GM23338 (cell line): ENCODE results near the gene DNM1L. TPM values are rescaled to one million over a fixed set of nuclear protein-coding genes. Genes with fewer than 3 reads are reported as not detected.

Experiments used
- ATAC-seq: fragments of 200-7000 bp; cut with Tn5 transposase; 3 replicates; pipeline ENCODE4 v1.9.1; 2020
- DNase-seq: peaks from one replicate; pipeline ENCODE4 v3.0.0-alpha.2; 2015; ENCODE audit warnings: low spot score
- H2AFZ ChIP-seq: fragments of 200-600 bp; sonication (generic); 2 replicates; pipeline ENCODE4 v1.8.0; 2016; ENCODE audit warnings: antibody characterized with exemption, mild to moderate bottlenecking, moderate library complexity
- H3F3A ChIP-seq: fragments of 200-600 bp; sonication (generic); replicated peaks from 2 replicates; pipeline ENCODE4 v1.8.0; 2017; ENCODE audit warnings: antibody characterized with exemption, mixed run types, low read depth
- H3K27ac ChIP-seq: fragments of 200-600 bp; sonication (generic); 2 replicates; pipeline ENCODE4 v1.6.1; 2016; ENCODE audit warnings: low read depth
- H3K27me3 ChIP-seq: fragments of 200-600 bp; sonication (generic); 2 replicates; pipeline ENCODE4 v1.8.0; 2016; ENCODE audit warnings: mild to moderate bottlenecking, mixed run types, moderate library complexity; ENCODE audit not compliant: insufficient read depth
- H3K36me3 ChIP-seq: fragments of 200-600 bp; sonication (generic); 2 replicates; pipeline ENCODE4 v1.8.0; 2016; ENCODE audit warnings: mild to moderate bottlenecking; ENCODE audit not compliant: insufficient read depth
- H3K4me1 ChIP-seq: fragments of 200-600 bp; sonication (generic); 2 replicates; pipeline ENCODE4 v1.8.0; 2016; ENCODE audit warnings: mild to moderate bottlenecking, moderate library complexity; ENCODE audit not compliant: insufficient read depth
- H3K4me2 ChIP-seq: fragments of 200-600 bp; sonication (generic); 2 replicates; pipeline ENCODE4 v1.7.1; 2017; ENCODE audit warnings: mixed run types
- H3K4me3 ChIP-seq: fragments of 200-600 bp; sonication (generic); 2 replicates; pipeline ENCODE4 v1.6.1; 2016; ENCODE audit warnings: mixed run types
- H3K79me2 ChIP-seq: fragments of 200-600 bp; sonication (generic); replicated peaks from 2 replicates; pipeline ENCODE4 v1.8.0; 2017; ENCODE audit warnings: mild to moderate bottlenecking; ENCODE audit not compliant: insufficient read depth
- H3K9me2 ChIP-seq: fragments of 200-600 bp; sonication (generic); 2 replicates; pipeline ENCODE4 v1.8.0; 2017; ENCODE audit not compliant: insufficient read depth
- H4K20me1 ChIP-seq: fragments of 200-600 bp; sonication (generic); replicated peaks from 2 replicates; pipeline ENCODE4 v1.8.0; 2017; ENCODE audit warnings: mild to moderate bottlenecking; ENCODE audit not compliant: insufficient read depth
- H3K27ac Mint-ChIP-seq: 2 replicates; pipeline ENCODE4 v1.8.0; 2020; ENCODE audit warnings: inconsistent platforms, mild to moderate bottlenecking, moderate library complexity, mixed read lengths
- H3K27me3 Mint-ChIP-seq: 3 replicates; pipeline ENCODE4 v1.8.0; 2022; ENCODE audit warnings: low read depth, mild to moderate bottlenecking, moderate library complexity, mixed read lengths, inconsistent platforms; ENCODE audit not compliant: insufficient read depth, poor library complexity
- H3K36me3 Mint-ChIP-seq: 3 replicates; pipeline ENCODE4 v1.8.0; 2021; ENCODE audit warnings: low read depth, mild to moderate bottlenecking, inconsistent platforms, moderate library complexity, mixed read lengths
- H3K4me1 Mint-ChIP-seq: 3 replicates; pipeline ENCODE4 v1.8.0; 2020; ENCODE audit warnings: mild to moderate bottlenecking, inconsistent platforms, mixed read lengths
- H3K4me3 Mint-ChIP-seq: 3 replicates; pipeline ENCODE4 v1.8.0; 2021; ENCODE audit warnings: moderate library complexity, mild to moderate bottlenecking, inconsistent platforms, mixed read lengths
- H3K9me3 Mint-ChIP-seq: 3 replicates; pipeline ENCODE4 v1.8.0; 2020; ENCODE audit warnings: moderate library complexity, mild to moderate bottlenecking, inconsistent platforms, mixed read lengths
- CREB1 ChIP-seq: fragments of 250-450 bp; sonication (Bioruptor Pico); IDR thresholded peaks from 2 replicates; pipeline ENCODE4 v1.5.0; 2020; ENCODE audit warnings: low read depth, mild to moderate bottlenecking, moderate library complexity
- CTCF ChIP-seq, 2 experiments: fragments of 200-600 bp in 1 of 2; sonication (generic) in 1 of 2; conservative IDR thresholded peaks; 2 replicates each; pipeline versions ENCODE4 v1.5.1 to v1.6.1; 2016 to 2017; ENCODE audit warnings: antibody characterized with exemption in 2 of 2, low read depth in 2 of 2, mild to moderate bottlenecking in 2 of 2, moderate library complexity in 1 of 2
- ETS1 ChIP-seq: IDR thresholded peaks from 2 replicates; pipeline ENCODE4 v1.6.1; 2016; ENCODE audit warnings: antibody characterized with exemption
- EZH2 ChIP-seq: fragments of 200-600 bp; sonication (generic); IDR thresholded peaks from one replicate; pipeline ENCODE4 v1.8.0; 2017; ENCODE audit warnings: antibody characterized with exemption, mild to moderate bottlenecking, low read depth; ENCODE audit not compliant: unreplicated experiment
- EZH2phosphoT487 ChIP-seq: fragments of 200-600 bp; sonication (generic); IDR thresholded peaks from one replicate; pipeline ENCODE4 v1.8.1; 2018; ENCODE audit warnings: antibody characterized with exemption; ENCODE audit not compliant: unreplicated experiment
- JUNB ChIP-seq: IDR thresholded peaks from one replicate; pipeline ENCODE4 v1.6.1; 2016; ENCODE audit warnings: antibody characterized with exemption; ENCODE audit not compliant: unreplicated experiment
- NANOG ChIP-seq: IDR thresholded peaks from 2 replicates; pipeline ENCODE4 v1.6.1; 2016; ENCODE audit warnings: antibody characterized with exemption, borderline replicate concordance
- POLR2AphosphoS5 ChIP-seq: IDR thresholded peaks from 2 replicates; pipeline ENCODE4 v1.6.1; 2016; ENCODE audit warnings: antibody characterized with exemption, low read depth
- REST ChIP-seq: IDR thresholded peaks from one replicate; pipeline ENCODE4 v1.6.1; 2018; ENCODE audit warnings: antibody characterized with exemption; ENCODE audit not compliant: unreplicated experiment
- STAT1 ChIP-seq: IDR thresholded peaks from one replicate; pipeline ENCODE4 v1.6.1; 2016; ENCODE audit warnings: antibody characterized with exemption; ENCODE audit not compliant: unreplicated experiment
- ZNF114 ChIP-seq: fragments of 250-450 bp; sonication (Bioruptor Pico); IDR thresholded peaks from 2 replicates; pipeline ENCODE4 v1.5.0; 2020; ENCODE audit warnings: mild to moderate bottlenecking, moderate library complexity
- ZNF331 ChIP-seq: fragments of 250-450 bp; sonication (Bioruptor Pico); IDR thresholded peaks from 2 replicates; pipeline ENCODE4 v1.5.0; 2020; ENCODE audit warnings: low read depth, mild to moderate bottlenecking, moderate library complexity
- ZNF462 ChIP-seq: fragments of 250-450 bp; sonication (Bioruptor Pico); IDR thresholded peaks from 2 replicates; pipeline ENCODE4 v1.5.0; 2020; ENCODE audit warnings: mild to moderate bottlenecking, moderate library complexity
- polyA plus RNA-seq: library from polyadenylated mRNA; unstranded; fragments of >200 nt; fragmentation: Nextera tagmentation; extraction: Ambion mirVana; gene quantifications from 2 replicates; pipeline ENCODE4 v1.2.1, GENCODE V29; 2016
- total RNA-seq: library from RNA; depleted of rRNA; stranded (reverse); fragments of >200 nt; shearing (Covaris generic); gene quantifications from 2 replicates; pipeline ENCODE4 v1.2.3, GENCODE V29; 2014

DNM1L gene
- total and polyA plus RNA-seq, 2 experiments from 2014 or later = 72.2 to 94.8 TPM

- Mint-ChIP-seq H3K4me1 (peaks cover 16% of the 10 kb centered on the region), H3K27me3 (peaks cover 10% of the 10 kb centered on the region), H3K4me3 (peak overlapping the region; percentile 95), H3K36me3 (peaks cover 23% of the 10 kb centered on the region), H3K9me3 (no peaks in the 10 kb centered on the region; the same call in 2 of the 3 replicates), H3K27ac (no peak overlapping the region)
- DNase-seq = no peak
- Histone ChIP-seq H3K4me2 (peak overlapping the region; percentile 85), H3K79me2 (peaks cover 62% of the 10 kb centered on the region), H3K27ac (no peak overlapping the region), H3K9me2 (no peaks in the 10 kb centered on the region), H3K27me3 (no peaks in the 10 kb centered on the region), H2AFZ (no peak overlapping the region), H4K20me1 (peaks cover 18% of the 10 kb centered on the region), H3K4me3 (peak overlapping the region; percentile 95), H3K36me3 (peaks cover 3% of the 10 kb centered on the region; the same call in 1 of the 2 replicates), H3F3A (peaks cover 7% of the 10 kb centered on the region; the same call in 1 of the 2 replicates), H3K4me1 (peaks cover 9% of the 10 kb centered on the region)
- TF ChIP-seq CREB1 (CRISPR knock-in tag) = no peak
- TF ChIP-seq ZNF462 = no peak
- no peak for TF ChIP-seq POLR2AphosphoS5
- no peak for TF ChIP-seq STAT1
- no peak for TF ChIP-seq NANOG
- no peak for TF ChIP-seq REST
- no peak for TF ChIP-seq ZNF331 (CRISPR knock-in tag)
- no peak for TF ChIP-seq EZH2phosphoT487
- TF ChIP-seq ETS1 = no peak
- TF ChIP-seq JUNB = no peak
- TF ChIP-seq EZH2 = no peak
- TF ChIP-seq CTCF (conservative IDR thresholded peaks at IDR 0.05; ENCODE audit: low read depth in 2 of 2) = no peak
- TF ChIP-seq ZNF114 = no peak
- no peak for ATAC-seq
These were observed 1.7 kb downstream of the DNM1L start for GRCh38 chr12:32680787-32681186.
